Keratinocyte (primary cell): Measurements from ENCODE around the gene TMEM243. TPM values are rescaled to one million over a fixed set of nuclear protein-coding genes. Genes with fewer than 3 reads are reported as not detected.

ENCODE experiments used
- DNase-seq: peaks from one replicate; pipeline ENCODE4 v3.0.0-alpha.2; 2011; ENCODE audit warnings: low read depth, missing footprints, low spot score
- FAIRE-seq: peaks from 2 replicates; lab custom pipeline; 2011; peaks lifted over from hg19 to GRCh38; lab: Jason Lieb, UNC
- H2AFZ ChIP-seq: 2 replicates; pipeline ENCODE4 v1.6.0; 2012; ENCODE audit warnings: low read length, control low read depth, inconsistent platforms; ENCODE audit not compliant: control insufficient read depth
- H3K27ac ChIP-seq: 2 replicates; pipeline ENCODE4 v1.5.1; 2011; ENCODE audit warnings: low read length; ENCODE audit not compliant: control insufficient read depth, insufficient read depth
- H3K27me3 ChIP-seq: 3 replicates; pipeline ENCODE4 v1.6.0; 2011; ENCODE audit warnings: low read length; ENCODE audit not compliant: control insufficient read depth, insufficient read depth; ENCODE audit errors: extremely low read depth
- H3K36me3 ChIP-seq, 2 experiments: 2 replicates in 1 of 2; 3 replicates in 1 of 2; pipeline ENCODE4 v1.5.1; 2011; ENCODE audit warnings: low read length in 2 of 2, mild to moderate bottlenecking in 1 of 2; ENCODE audit not compliant: control insufficient read depth in 2 of 2, insufficient read depth in 2 of 2; ENCODE audit errors: extremely low read depth in 1 of 2
- H3K4me1 ChIP-seq: 3 replicates; pipeline ENCODE4 v1.5.1; 2011; ENCODE audit warnings: low read length; ENCODE audit not compliant: control insufficient read depth, insufficient read depth; ENCODE audit errors: extremely low read depth
- H3K4me2 ChIP-seq: 3 replicates; pipeline ENCODE4 v1.6.0; 2011; ENCODE audit warnings: low read depth, low read length; ENCODE audit not compliant: control insufficient read depth, insufficient read depth; ENCODE audit errors: extremely low read depth
- H3K4me3 ChIP-seq, 3 experiments: fragments of 200-600 bp in 1 of 3; sonication (generic) in 1 of 3; 2 replicates in 2 of 3; 3 replicates in 1 of 3; pipeline ENCODE4 v1.5.1; 2011 to 2016; ENCODE audit warnings: low read length in 3 of 3, mild to moderate bottlenecking in 3 of 3, control low read depth in 2 of 3, inconsistent platforms in 1 of 3, low read depth in 1 of 3, mixed read lengths in 1 of 3, mixed run types in 1 of 3, moderate library complexity in 1 of 3; ENCODE audit not compliant: control insufficient read depth in 2 of 3, insufficient read depth in 2 of 3; ENCODE audit errors: extremely low read depth in 1 of 3
- H3K79me2 ChIP-seq: 2 replicates; pipeline ENCODE4 v1.6.0; 2012; ENCODE audit warnings: low read length; ENCODE audit not compliant: control insufficient read depth, insufficient read depth
- H3K9ac ChIP-seq: 3 replicates; pipeline ENCODE4 v1.6.0; 2011; ENCODE audit warnings: low read length; ENCODE audit not compliant: control insufficient read depth, insufficient read depth; ENCODE audit errors: extremely low read depth
- H3K9me1 ChIP-seq: 3 replicates; pipeline ENCODE4 v1.6.0; 2011; ENCODE audit warnings: low read length; ENCODE audit not compliant: control insufficient read depth, insufficient read depth; ENCODE audit errors: extremely low read depth
- H3K9me3 ChIP-seq: 2 replicates; pipeline ENCODE4 v1.5.1; 2012; ENCODE audit warnings: low read depth, low read length; ENCODE audit not compliant: control insufficient read depth
- H4K20me1 ChIP-seq: 3 replicates; pipeline ENCODE4 v1.6.0; 2011; ENCODE audit warnings: low read length; ENCODE audit not compliant: control insufficient read depth, insufficient read depth; ENCODE audit errors: extremely low read depth
- EZH2 ChIP-seq: IDR thresholded peaks from one replicate; pipeline ENCODE4 v1.6.1; 2012; ENCODE audit warnings: inconsistent platforms, mild to moderate bottlenecking, low read length, moderate library complexity
- dilution Hi-C: fragments of 300-500 bp; cut with MboI; formaldehyde crosslinking; loops from one replicate; pipeline ENCODE4 v1.7.0; 2020; ENCODE audit warnings: low sequenced_read_pairs; ENCODE audit not compliant: extremely low pct_ligation_motif_present
- polyA plus RNA-seq, 5 experiments: library from polyadenylated mRNA; depleted of rRNA in 3 of 5; stranded (reverse) in 3 of 5; stranded (forward) in 1 of 5; unstranded in 1 of 5; fragments of >200 nt; gene quantifications; 1 replicate in 1 of 5; 2 replicates in 3 of 5; 3 replicates in 1 of 5; pipeline versions ENCODE4 v1.2.1 to v1.2.3, GENCODE V29; 2011 to 2012; ENCODE audit warnings: missing spikeins in 2 of 5, low read depth in 1 of 5, low replicate concordance in 1 of 5
- TF ChIP-seq, protein P1 (sequence below), 3 experiments: IDR thresholded peaks in 1 of 3; conservative IDR thresholded peaks in 1 of 3; optimal IDR thresholded peaks in 1 of 3; 2 replicates in 2 of 3; 3 replicates in 1 of 3; pipeline versions ENCODE3 to v1.5.1; 2011; ENCODE audit warnings: low read length in 3 of 3, mild to moderate bottlenecking in 3 of 3, moderate library complexity in 2 of 3, control low read depth in 1 of 3, inconsistent platforms in 1 of 3; ENCODE audit not compliant: insufficient read depth in 2 of 3; ENCODE audit errors: extremely low read depth in 1 of 3

TMEM243 gene
- polyA plus RNA-seq, 1 donor (not counting 4 experiments of a cell fraction or from before 2014, with no cell fraction given) = 30.6 TPM

DNA sequence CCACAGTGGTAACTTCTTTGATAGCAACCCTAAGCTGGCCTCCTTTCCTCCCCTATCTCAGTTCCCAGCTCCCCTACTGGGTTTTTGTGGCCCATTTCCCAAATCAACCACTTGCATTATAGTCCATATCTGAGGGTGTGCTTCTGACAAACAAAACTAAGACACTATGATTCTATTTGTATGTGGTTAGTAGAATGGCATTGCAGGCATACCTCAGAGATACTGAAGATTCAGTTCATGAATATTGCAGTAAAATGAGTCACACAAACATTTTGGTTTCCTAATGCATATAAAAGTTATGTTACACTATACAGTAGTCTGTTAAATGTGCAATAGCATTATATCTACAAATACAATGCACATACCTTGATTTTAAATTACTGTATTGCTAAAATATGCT is 15.4 kb upstream of the TMEM243 start:
- dilution Hi-C loops = no loop called here
- H3K9ac ChIP-seq = no peak overlapping the region
- H4K20me1 ChIP-seq = no peaks in the 10 kb centered on the region
- H3K4me3 ChIP-seq = no peak overlapping the region
- no peaks in the 10 kb centered on the region for H3K4me1 ChIP-seq
- FAIRE-seq = no peak
- H3K27ac ChIP-seq = no peak overlapping the region
- no peak for DNase-seq
- no peaks in the 10 kb centered on the region for H3K9me1 ChIP-seq
- H2AFZ ChIP-seq = no peak overlapping the region
- no peak overlapping the region for H3K4me2 ChIP-seq
- no peaks in the 10 kb centered on the region for H3K9me3 ChIP-seq
- peaks cover 6% of the 10 kb centered on the region for H3K27me3 ChIP-seq
- no peaks in the 10 kb centered on the region for H3K36me3 ChIP-seq
- no peaks in the 10 kb centered on the region for H3K79me2 ChIP-seq
- no peak for TF ChIP-seq EZH2
- TF ChIP-seq, protein P1, sequence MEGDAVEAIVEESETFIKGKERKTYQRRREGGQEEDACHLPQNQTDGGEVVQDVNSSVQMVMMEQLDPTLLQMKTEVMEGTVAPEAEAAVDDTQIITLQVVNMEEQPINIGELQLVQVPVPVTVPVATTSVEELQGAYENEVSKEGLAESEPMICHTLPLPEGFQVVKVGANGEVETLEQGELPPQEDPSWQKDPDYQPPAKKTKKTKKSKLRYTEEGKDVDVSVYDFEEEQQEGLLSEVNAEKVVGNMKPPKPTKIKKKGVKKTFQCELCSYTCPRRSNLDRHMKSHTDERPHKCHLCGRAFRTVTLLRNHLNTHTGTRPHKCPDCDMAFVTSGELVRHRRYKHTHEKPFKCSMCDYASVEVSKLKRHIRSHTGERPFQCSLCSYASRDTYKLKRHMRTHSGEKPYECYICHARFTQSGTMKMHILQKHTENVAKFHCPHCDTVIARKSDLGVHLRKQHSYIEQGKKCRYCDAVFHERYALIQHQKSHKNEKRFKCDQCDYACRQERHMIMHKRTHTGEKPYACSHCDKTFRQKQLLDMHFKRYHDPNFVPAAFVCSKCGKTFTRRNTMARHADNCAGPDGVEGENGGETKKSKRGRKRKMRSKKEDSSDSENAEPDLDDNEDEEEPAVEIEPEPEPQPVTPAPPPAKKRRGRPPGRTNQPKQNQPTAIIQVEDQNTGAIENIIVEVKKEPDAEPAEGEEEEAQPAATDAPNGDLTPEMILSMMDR (optimal IDR thresholded peaks at IDR 0.05 in 1 of 3, IDR thresholded peaks at IDR 0.05 in 1 of 3, conservative IDR thresholded peaks at IDR 0.05 in 1 of 3; ENCODE audit: extremely low read depth in 1 of 3, insufficient read depth in 2 of 3, low read length in 3 of 3) = no peak

GRCh38 chr7:87231711-87232110 is 12.2 kb upstream of the TMEM243 start:
- no peak overlapping the region for H2AFZ ChIP-seq

More at GRCh38 chr7:87231711-87232110, 12.2 kb upstream of the TMEM243 start:
- Histone ChIP-seq H3K4me3 (no peak overlapping the region), H3K4me2 (no peak overlapping the region), H3K4me1 (no peaks in the 10 kb centered on the region), H3K27ac (no peak overlapping the region), H3K79me2 (no peaks in the 10 kb centered on the region), H3K9me3 (no peaks in the 10 kb centered on the region), H3K9me1 (no peaks in the 10 kb centered on the region), H3K27me3 (peaks cover 6% of the 10 kb centered on the region), H3K9ac (no peak overlapping the region), H3K36me3 (no peaks in the 10 kb centered on the region), H4K20me1 (no peaks in the 10 kb centered on the region)
- dilution Hi-C loops = no loop called here
- DNase-seq = no peak
- TF ChIP-seq, protein P1 (optimal IDR thresholded peaks at IDR 0.05 in 1 of 3, IDR thresholded peaks at IDR 0.05 in 1 of 3, conservative IDR thresholded peaks at IDR 0.05 in 1 of 3; ENCODE audit: extremely low read depth in 1 of 3, insufficient read depth in 2 of 3, low read length in 3 of 3) = no peak
- no peak for TF ChIP-seq EZH2
- FAIRE-seq = no peak
